ENCODE measurements around the gene BSCL2. TPM values are rescaled to one million over a fixed set of nuclear protein-coding genes. Genes with fewer than 3 reads are reported as not detected.

Gene BSCL2
- total and polyA plus RNA-seq, 2 of the 13 experiments (the other 11 are each of a cell fraction or from before 2014, with no cell fraction given) = 19.5 to 21.1 TPM

GRCh38 chr11:62727872-62728170, 20.6 kb upstream of the BSCL2 start (continued):
- TF ChIP-seq, protein P1, sequence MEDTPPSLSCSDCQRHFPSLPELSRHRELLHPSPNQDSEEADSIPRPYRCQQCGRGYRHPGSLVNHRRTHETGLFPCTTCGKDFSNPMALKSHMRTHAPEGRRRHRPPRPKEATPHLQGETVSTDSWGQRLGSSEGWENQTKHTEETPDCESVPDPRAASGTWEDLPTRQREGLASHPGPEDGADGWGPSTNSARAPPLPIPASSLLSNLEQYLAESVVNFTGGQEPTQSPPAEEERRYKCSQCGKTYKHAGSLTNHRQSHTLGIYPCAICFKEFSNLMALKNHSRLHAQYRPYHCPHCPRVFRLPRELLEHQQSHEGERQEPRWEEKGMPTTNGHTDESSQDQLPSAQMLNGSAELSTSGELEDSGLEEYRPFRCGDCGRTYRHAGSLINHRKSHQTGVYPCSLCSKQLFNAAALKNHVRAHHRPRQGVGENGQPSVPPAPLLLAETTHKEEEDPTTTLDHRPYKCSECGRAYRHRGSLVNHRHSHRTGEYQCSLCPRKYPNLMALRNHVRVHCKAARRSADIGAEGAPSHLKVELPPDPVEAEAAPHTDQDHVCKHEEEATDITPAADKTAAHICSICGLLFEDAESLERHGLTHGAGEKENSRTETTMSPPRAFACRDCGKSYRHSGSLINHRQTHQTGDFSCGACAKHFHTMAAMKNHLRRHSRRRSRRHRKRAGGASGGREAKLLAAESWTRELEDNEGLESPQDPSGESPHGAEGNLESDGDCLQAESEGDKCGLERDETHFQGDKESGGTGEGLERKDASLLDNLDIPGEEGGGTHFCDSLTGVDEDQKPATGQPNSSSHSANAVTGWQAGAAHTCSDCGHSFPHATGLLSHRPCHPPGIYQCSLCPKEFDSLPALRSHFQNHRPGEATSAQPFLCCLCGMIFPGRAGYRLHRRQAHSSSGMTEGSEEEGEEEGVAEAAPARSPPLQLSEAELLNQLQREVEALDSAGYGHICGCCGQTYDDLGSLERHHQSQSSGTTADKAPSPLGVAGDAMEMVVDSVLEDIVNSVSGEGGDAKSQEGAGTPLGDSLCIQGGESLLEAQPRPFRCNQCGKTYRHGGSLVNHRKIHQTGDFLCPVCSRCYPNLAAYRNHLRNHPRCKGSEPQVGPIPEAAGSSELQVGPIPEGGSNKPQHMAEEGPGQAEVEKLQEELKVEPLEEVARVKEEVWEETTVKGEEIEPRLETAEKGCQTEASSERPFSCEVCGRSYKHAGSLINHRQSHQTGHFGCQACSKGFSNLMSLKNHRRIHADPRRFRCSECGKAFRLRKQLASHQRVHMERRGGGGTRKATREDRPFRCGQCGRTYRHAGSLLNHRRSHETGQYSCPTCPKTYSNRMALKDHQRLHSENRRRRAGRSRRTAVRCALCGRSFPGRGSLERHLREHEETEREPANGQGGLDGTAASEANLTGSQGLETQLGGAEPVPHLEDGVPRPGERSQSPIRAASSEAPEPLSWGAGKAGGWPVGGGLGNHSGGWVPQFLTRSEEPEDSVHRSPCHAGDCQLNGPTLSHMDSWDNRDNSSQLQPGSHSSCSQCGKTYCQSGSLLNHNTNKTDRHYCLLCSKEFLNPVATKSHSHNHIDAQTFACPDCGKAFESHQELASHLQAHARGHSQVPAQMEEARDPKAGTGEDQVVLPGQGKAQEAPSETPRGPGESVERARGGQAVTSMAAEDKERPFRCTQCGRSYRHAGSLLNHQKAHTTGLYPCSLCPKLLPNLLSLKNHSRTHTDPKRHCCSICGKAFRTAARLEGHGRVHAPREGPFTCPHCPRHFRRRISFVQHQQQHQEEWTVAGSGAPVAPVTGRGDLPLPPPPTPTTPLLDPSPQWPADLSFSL (CRISPR knock-in tag; IDR thresholded peaks at IDR 0.05) = no peak
- TF ChIP-seq CREM (IDR thresholded peaks at IDR 0.05) (peak; percentile 3; the same call in 1 of the 2 replicates), CREM (CRISPR knock-in tag; IDR thresholded peaks at IDR 0.05) (no peak), SP140L (CRISPR knock-in tag; IDR thresholded peaks at IDR 0.05; ENCODE audit: borderline replicate concordance) (no peak), RFX5 (IDR thresholded peaks at IDR 0.05; ENCODE audit: low read depth, low read length) (no peak; the same call in none of the 2 replicates), ZBTB38 (CRISPR knock-in tag; IDR thresholded peaks at IDR 0.05) (no peak)

All from HepG2 (cell line).